ENCODE measurements around the gene PRMT3. TPM values are rescaled to one million over a fixed set of nuclear protein-coding genes. Genes with fewer than 3 reads are reported as not detected.

The PRMT3 gene
- total and polyA plus RNA-seq, 2 donors (not counting 1 experiment from before 2014, with no cell fraction given), result 6.0 to 18.3 TPM

GRCh38 chr11:20388096-20389055, 860 bp downstream of the PRMT3 start:
- H3K4me3 Mint-ChIP-seq, result peak overlapping the region; percentile 96
- H2AFZ ChIP-seq (ENCODE audit: insufficient read depth, low read depth, low read length, poor library complexity, severe bottlenecking), result peak overlapping the region; percentile 96
- no peaks in the 10 kb centered on the region for H4K20me1 ChIP-seq (ENCODE audit: control insufficient read depth, insufficient read depth, low read length, poor library complexity, severe bottlenecking)
- H3K27me3 ChIP-seq (replicated peaks in 1 of 4; ENCODE audit: control extremely low read depth in 1 of 4, control insufficient read depth in 3 of 4, insufficient read depth in 4 of 4, low read length in 3 of 4), result no peaks in the 10 kb centered on the region
- ChIA-PET POLR2A (no interaction called here), CTCF (interaction anchor here (1.2 to 2.0 kb wide), 2 partner anchors 9 to 34 kb away, joined by 3 to 4 read pairs; no protein-coding TSS in a partner anchor)
- H3K9ac ChIP-seq (ENCODE audit: low read length), result peak overlapping the region; percentile 98
- peak overlapping the region; percentile 81 for H3K4me2 ChIP-seq (replicated peaks; ENCODE audit: low read depth, low read length, poor library complexity, severe bottlenecking)
- intact Hi-C loops (cut with micrococcal nuclease), result loop anchor here (5.0 kb wide), 1 partner anchor 1271 kb away; the partner anchor contains the start of gene ZDHHC13
- peaks cover 11 to 15% of the 10 kb centered on the region in 2 donors for H3K4me1 ChIP-seq (ENCODE audit: control insufficient read depth in 2 of 2, insufficient read depth in 2 of 2, low read length in 2 of 2)
- 1% methylated on average over 16 of the region's 25 CpGs for WGBS (ENCODE audit: insufficient coverage)
- peaks cover 5 to 8% of the 10 kb centered on the region in 2 experiments for H3K36me3 ChIP-seq (replicated peaks in 1 of 2; ENCODE audit: control extremely low read depth in 1 of 2, control insufficient read depth in 1 of 2, extremely low read depth in 1 of 2, insufficient read depth in 2 of 2, low read length in 1 of 2)
- H3K9me3 Mint-ChIP-seq (ENCODE audit: insufficient read depth), result no peaks in the 10 kb centered on the region
- H3K4me3 ChIP-seq (ENCODE audit: control extremely low read depth in 1 of 5, extremely low read depth in 1 of 5, insufficient read depth in 1 of 5, low read depth in 2 of 5, low read length in 4 of 5), result peak overlapping the region; percentile 27 to 95 (median 92)
- no peaks in the 10 kb centered on the region for H3K27me3 Mint-ChIP-seq
- H3K4me1 Mint-ChIP-seq, result peaks cover 23% of the 10 kb centered on the region
- no peaks in the 10 kb centered on the region for H3K9me3 ChIP-seq (ENCODE audit: control extremely low read depth in 1 of 3, control insufficient read depth in 2 of 3, insufficient read depth in 1 of 3, low read length in 2 of 3)
- no peak for DNase-seq
- H3K79me2 ChIP-seq (ENCODE audit: control insufficient read depth, insufficient read depth, low read length), result peaks cover 19% of the 10 kb centered on the region
- H3K27ac ChIP-seq (ENCODE audit: low read length in 2 of 2), result peak overlapping the region; percentile 76 to 92
- TF ChIP-seq EZH2 (IDR thresholded peaks at IDR 0.05; ENCODE audit: borderline replicate concordance, insufficient read depth, low read depth, low read length, poor library complexity, severe bottlenecking), result no peak
- TF ChIP-seq, protein P1, sequence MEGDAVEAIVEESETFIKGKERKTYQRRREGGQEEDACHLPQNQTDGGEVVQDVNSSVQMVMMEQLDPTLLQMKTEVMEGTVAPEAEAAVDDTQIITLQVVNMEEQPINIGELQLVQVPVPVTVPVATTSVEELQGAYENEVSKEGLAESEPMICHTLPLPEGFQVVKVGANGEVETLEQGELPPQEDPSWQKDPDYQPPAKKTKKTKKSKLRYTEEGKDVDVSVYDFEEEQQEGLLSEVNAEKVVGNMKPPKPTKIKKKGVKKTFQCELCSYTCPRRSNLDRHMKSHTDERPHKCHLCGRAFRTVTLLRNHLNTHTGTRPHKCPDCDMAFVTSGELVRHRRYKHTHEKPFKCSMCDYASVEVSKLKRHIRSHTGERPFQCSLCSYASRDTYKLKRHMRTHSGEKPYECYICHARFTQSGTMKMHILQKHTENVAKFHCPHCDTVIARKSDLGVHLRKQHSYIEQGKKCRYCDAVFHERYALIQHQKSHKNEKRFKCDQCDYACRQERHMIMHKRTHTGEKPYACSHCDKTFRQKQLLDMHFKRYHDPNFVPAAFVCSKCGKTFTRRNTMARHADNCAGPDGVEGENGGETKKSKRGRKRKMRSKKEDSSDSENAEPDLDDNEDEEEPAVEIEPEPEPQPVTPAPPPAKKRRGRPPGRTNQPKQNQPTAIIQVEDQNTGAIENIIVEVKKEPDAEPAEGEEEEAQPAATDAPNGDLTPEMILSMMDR (IDR thresholded peaks at IDR 0.05), result no peak
- H3K27ac Mint-ChIP-seq, result peak overlapping the region; percentile 100
- peak; percentile 1 for ATAC-seq (ENCODE audit: low read depth)

- H3K9me3 Mint-ChIP-seq (ENCODE audit: insufficient read depth), result no peaks in the 10 kb centered on the region
- ChIA-PET CTCF (interaction anchor here (1.0 to 1.5 kb wide), 4 partner anchors 9 to 25 kb away, joined by 3 to 5 read pairs (median 4); no protein-coding TSS in a partner anchor), POLR2A (no interaction called here)
- Histone ChIP-seq H2AFZ (ENCODE audit: insufficient read depth, low read depth, low read length, poor library complexity, severe bottlenecking) (no peak overlapping the region), H4K20me1 (ENCODE audit: control insufficient read depth, insufficient read depth, low read length, poor library complexity, severe bottlenecking) (no peaks in the 10 kb centered on the region), H3K27me3 (replicated peaks in 1 of 4; ENCODE audit: control extremely low read depth in 1 of 4, control insufficient read depth in 3 of 4, insufficient read depth in 4 of 4, low read length in 3 of 4) (no peaks in the 10 kb centered on the region), H3K9ac (ENCODE audit: low read length) (no peak overlapping the region), H3K27ac (ENCODE audit: low read length in 2 of 2) (no peak overlapping the region), H3K9me3 (ENCODE audit: control extremely low read depth in 1 of 3, control insufficient read depth in 2 of 3, insufficient read depth in 1 of 3, low read length in 2 of 3) (no peaks in the 10 kb centered on the region), H3K4me2 (replicated peaks; ENCODE audit: low read depth, low read length, poor library complexity, severe bottlenecking) (no peak overlapping the region), H3K4me3 (ENCODE audit: control extremely low read depth in 1 of 5, extremely low read depth in 1 of 5, insufficient read depth in 1 of 5, low read depth in 2 of 5, low read length in 4 of 5) (no peak overlapping the region), H3K4me1 (ENCODE audit: control insufficient read depth in 2 of 2, insufficient read depth in 2 of 2, low read length in 2 of 2) (no peaks in the 10 kb centered on the region), H3K79me2 (ENCODE audit: control insufficient read depth, insufficient read depth, low read length) (no peaks in the 10 kb centered on the region), H3K36me3 (replicated peaks in 1 of 2; ENCODE audit: control extremely low read depth in 1 of 2, control insufficient read depth in 1 of 2, extremely low read depth in 1 of 2, insufficient read depth in 2 of 2, low read length in 1 of 2) (peaks cover 20 to 31% of the 10 kb centered on the region in 2 experiments)
- ATAC-seq (ENCODE audit: low read depth) (no peak), DNase-seq (peak; percentile 27)
- intact Hi-C loops (cut with micrococcal nuclease), result no loop called here
- H3K4me3 Mint-ChIP-seq, result no peak overlapping the region
- no peak overlapping the region for H3K27ac Mint-ChIP-seq
- 81% methylated on average over 3 of the region's 3 CpGs for WGBS (ENCODE audit: insufficient coverage)
- no peaks in the 10 kb centered on the region for H3K27me3 Mint-ChIP-seq
- peaks cover 3% of the 10 kb centered on the region for H3K4me1 Mint-ChIP-seq
- TF ChIP-seq, protein P1 (IDR thresholded peaks at IDR 0.05), result peak; percentile 54
- no peak for TF ChIP-seq EZH2 (IDR thresholded peaks at IDR 0.05; ENCODE audit: borderline replicate concordance, insufficient read depth, low read depth, low read length, poor library complexity, severe bottlenecking)
These were observed 9.8 kb downstream of the PRMT3 start for GRCh38 chr11:20397281-20397680.
